Upper lobe of right lung (tissue), 1 donor: ENCODE results near the gene FHOD3. TPM values are rescaled to one million over a fixed set of nuclear protein-coding genes. Genes with fewer than 3 reads are reported as not detected.

ENCODE experiments used
- ATAC-seq: fragments of 200-7000 bp; cut with Tn5 transposase; one replicate; pipeline ENCODE4 v1.9.1; 2020; ENCODE audit warnings: mild to moderate bottlenecking, moderate library complexity
- DNase-seq: peaks from one replicate; pipeline ENCODE4 v3.0.0-alpha.2; 2020
- H3K27ac ChIP-seq: fragments of 200-600 bp; one replicate; pipeline ENCODE4 v1.8.0; 2022
- H3K27me3 ChIP-seq: fragments of 200-600 bp; one replicate; pipeline ENCODE4 v1.8.0; 2022; ENCODE audit warnings: mild to moderate bottlenecking
- H3K36me3 ChIP-seq: fragments of 200-600 bp; one replicate; pipeline ENCODE4 v1.8.0; 2022
- H3K4me1 ChIP-seq: fragments of 200-600 bp; one replicate; pipeline ENCODE4 v1.8.0; 2022
- H3K4me3 ChIP-seq: fragments of 200-600 bp; one replicate; pipeline ENCODE4 v1.8.0; 2022; ENCODE audit warnings: mild to moderate bottlenecking
- H3K9me3 ChIP-seq: fragments of 200-600 bp; one replicate; pipeline ENCODE4 v1.8.0; 2022
- CTCF ChIP-seq: fragments of 200-600 bp; IDR thresholded peaks from one replicate; pipeline ENCODE4 v1.8.0; 2022; ENCODE audit warnings: antibody characterized with exemption
- intact Hi-C: fragments of 100-400 bp; cut with DNase I; formaldehyde crosslinking; loops from one replicate; pipeline ENCODE4 v1.11.0; 2022
- total RNA-seq: library from RNA; stranded (reverse); fragmentation: NEBNext Ultra II Directional; extraction: Animal tissue kit (Norgen Biotek cat#: 25700); gene quantifications from one replicate; pipeline ENCODE4 v1.2.1, GENCODE V29; 2021
- donor health status: DM: no; HTN: yes; CAD: no; lungs with severe emphysema.

The FHOD3 gene
- total RNA-seq, 1 donor from 2014 or later: 1.9 TPM

- no peak for TF ChIP-seq CTCF
- H3K27me3 ChIP-seq: no peaks in the 10 kb centered on the region
- intact Hi-C loops: no loop called here
- H3K4me3 ChIP-seq: no peak overlapping the region
- H3K9me3 ChIP-seq: no peaks in the 10 kb centered on the region
- ATAC-seq (no peak), DNase-seq (no peak)
- H3K36me3 ChIP-seq: no peaks in the 10 kb centered on the region
- H3K4me1 ChIP-seq: no peaks in the 10 kb centered on the region
- H3K27ac ChIP-seq: no peak overlapping the region
These were observed 469.3 kb downstream of the FHOD3 start for GRCh38 chr18:36766836-36767235.

- DNase-seq (no peak), ATAC-seq (no peak)
- Histone ChIP-seq H3K36me3 (no peaks in the 10 kb centered on the region), H3K9me3 (no peaks in the 10 kb centered on the region), H3K4me1 (no peaks in the 10 kb centered on the region), H3K27ac (no peak overlapping the region), H3K27me3 (no peaks in the 10 kb centered on the region), H3K4me3 (no peak overlapping the region)
- intact Hi-C loops: no loop called here
- TF ChIP-seq CTCF: no peak
These were observed 471.7 kb downstream of the FHOD3 start for GRCh38 chr18:36769172-36769571.

GRCh38 chr18:36769611-36770314 lies 472.2 kb downstream of the FHOD3 start:
- TF ChIP-seq CTCF: peak; percentile 45
- Histone ChIP-seq H3K27ac (no peak overlapping the region), H3K36me3 (no peaks in the 10 kb centered on the region), H3K4me3 (no peak overlapping the region), H3K9me3 (no peaks in the 10 kb centered on the region), H3K4me1 (no peaks in the 10 kb centered on the region), H3K27me3 (no peaks in the 10 kb centered on the region)
- peak; percentile 51 for ATAC-seq
- no peak for DNase-seq
- intact Hi-C loops: no loop called here

GRCh38 chr18:36770315-36770946 lies 472.9 kb downstream of the FHOD3 start:
- Histone ChIP-seq H3K4me1 (no peaks in the 10 kb centered on the region), H3K27me3 (no peaks in the 10 kb centered on the region), H3K27ac (no peak overlapping the region), H3K36me3 (no peaks in the 10 kb centered on the region), H3K9me3 (no peaks in the 10 kb centered on the region), H3K4me3 (no peak overlapping the region)
- DNase-seq (no peak), ATAC-seq (peak; percentile 69)
- intact Hi-C loops: no loop called here
- no peak for TF ChIP-seq CTCF

GRCh38 chr18:36771245-36771644 lies 473.7 kb downstream of the FHOD3 start:
- no peaks in the 10 kb centered on the region for H3K27me3 ChIP-seq
- H3K4me3 ChIP-seq: no peak overlapping the region
- H3K9me3 ChIP-seq: no peaks in the 10 kb centered on the region
- no peaks in the 10 kb centered on the region for H3K4me1 ChIP-seq
- no peak overlapping the region for H3K27ac ChIP-seq
- no peak for TF ChIP-seq CTCF
- H3K36me3 ChIP-seq: no peaks in the 10 kb centered on the region
- ATAC-seq (no peak), DNase-seq (no peak)
- intact Hi-C loops: no loop called here
